GM12878 (cell line): Measurements from ENCODE around the gene POLDIP3.
"Not testable (repeated sequence)": the region's sequence is repeated elsewhere in the genome, so short reads cannot be mapped to it uniquely, and the experiment has no call there.

Source experiments
- EED ChIP-seq: sonication (generic); IDR thresholded peaks from 2 replicates; pipeline ENCODE4 v1.6.1; 2016; ENCODE audit warnings: antibody characterized with exemption, low read depth
- ESRRA ChIP-seq: IDR thresholded peaks from 2 replicates; pipeline ENCODE4 v1.6.1; 2012; ENCODE audit warnings: mild to moderate bottlenecking, low read length, improper control_type of control experiment
- EZH2 ChIP-seq: IDR thresholded peaks from 2 replicates; pipeline ENCODE4 v1.6.1; 2012; ENCODE audit warnings: low read depth, mild to moderate bottlenecking, control low read depth, inconsistent platforms, low read length, borderline replicate concordance; ENCODE audit not compliant: control insufficient read depth
- NKRF ChIP-seq: fragments of 450-650 bp; conservative IDR thresholded peaks from 2 replicates; pipeline ENCODE4 v1.6.1; 2017; ENCODE audit warnings: mild to moderate bottlenecking, moderate library complexity
- NR2F1 ChIP-seq: fragments of 450-650 bp; conservative IDR thresholded peaks from 2 replicates; pipeline ENCODE4 v1.6.1; 2017; ENCODE audit warnings: mild to moderate bottlenecking
- POLR2A ChIP-seq: IDR thresholded peaks from 2 replicates; pipeline ENCODE4 v1.6.1; 2011; ENCODE audit warnings: low read depth, mild to moderate bottlenecking, low read length
- RCOR1 ChIP-seq: conservative IDR thresholded peaks from 2 replicates; pipeline ENCODE4 v1.6.1; 2012; ENCODE audit warnings: low read depth, low read length, improper control_type of control experiment
- SPI1 ChIP-seq: IDR thresholded peaks from 2 replicates; pipeline ENCODE4 v1.6.1; 2011; ENCODE audit warnings: low read depth, mild to moderate bottlenecking, low read length, moderate library complexity, borderline replicate concordance; ENCODE audit not compliant: insufficient read depth
- ZNF207 ChIP-seq: fragments of 450-650 bp; IDR thresholded peaks from 2 replicates; pipeline ENCODE4 v1.6.1; 2014; ENCODE audit warnings: antibody characterized with exemption, mild to moderate bottlenecking, borderline replicate concordance
- TF ChIP-seq, protein P1 (sequence below): IDR thresholded peaks from 2 replicates; pipeline ENCODE4 v1.6.1; 2011; ENCODE audit warnings: low read depth, low read length, improper control_type of control experiment, borderline replicate concordance
- TF ChIP-seq, protein P2 (sequence below), 3 experiments: IDR thresholded peaks in 2 of 3; conservative IDR thresholded peaks in 1 of 3; 2 replicates each; pipeline ENCODE4 v1.5.1; 2011; ENCODE audit warnings: low read depth in 3 of 3, low read length in 3 of 3, mild to moderate bottlenecking in 3 of 3, control low read depth in 2 of 3, moderate library complexity in 2 of 3, inconsistent platforms in 1 of 3, mixed read lengths in 1 of 3; ENCODE audit not compliant: control insufficient read depth in 2 of 3, insufficient read depth in 1 of 3; ENCODE audit errors: extremely low read depth in 1 of 3
- TF ChIP-seq, protein P3 (sequence below): IDR thresholded peaks from 2 replicates; pipeline ENCODE4 v1.6.1; 2012; ENCODE audit warnings: low read depth, low read length, improper control_type of control experiment

DNA sequence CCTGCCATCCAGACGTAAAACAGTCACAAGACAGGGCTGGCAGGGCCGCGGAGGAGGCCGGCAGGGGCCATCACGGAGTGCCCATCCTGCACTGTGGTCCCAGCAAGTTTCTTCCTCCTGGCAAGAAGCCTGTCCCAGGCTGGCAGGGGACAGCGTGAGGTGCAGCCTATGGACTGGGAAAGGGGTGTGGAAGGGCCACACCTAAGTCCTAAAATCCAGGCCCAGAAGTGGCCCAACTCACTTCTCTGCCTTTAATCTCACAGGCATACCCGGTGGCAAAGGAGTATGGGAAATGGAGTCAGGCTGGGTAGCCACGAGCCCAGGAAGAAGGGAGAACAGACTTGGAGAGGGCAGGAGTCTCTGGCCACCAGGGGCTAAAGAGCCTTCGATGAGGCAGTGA, 44.1 kb downstream of the POLDIP3 start:
- not testable (repeated sequence) for TF ChIP-seq ESRRA, EED, SPI1, POLR2A, RCOR1, NR2F1, ZNF207, NKRF, EZH2
- TF ChIP-seq, protein P1, sequence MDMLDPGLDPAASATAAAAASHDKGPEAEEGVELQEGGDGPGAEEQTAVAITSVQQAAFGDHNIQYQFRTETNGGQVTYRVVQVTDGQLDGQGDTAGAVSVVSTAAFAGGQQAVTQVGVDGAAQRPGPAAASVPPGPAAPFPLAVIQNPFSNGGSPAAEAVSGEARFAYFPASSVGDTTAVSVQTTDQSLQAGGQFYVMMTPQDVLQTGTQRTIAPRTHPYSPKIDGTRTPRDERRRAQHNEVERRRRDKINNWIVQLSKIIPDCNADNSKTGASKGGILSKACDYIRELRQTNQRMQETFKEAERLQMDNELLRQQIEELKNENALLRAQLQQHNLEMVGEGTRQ = not testable (repeated sequence)
- TF ChIP-seq, protein P2, sequence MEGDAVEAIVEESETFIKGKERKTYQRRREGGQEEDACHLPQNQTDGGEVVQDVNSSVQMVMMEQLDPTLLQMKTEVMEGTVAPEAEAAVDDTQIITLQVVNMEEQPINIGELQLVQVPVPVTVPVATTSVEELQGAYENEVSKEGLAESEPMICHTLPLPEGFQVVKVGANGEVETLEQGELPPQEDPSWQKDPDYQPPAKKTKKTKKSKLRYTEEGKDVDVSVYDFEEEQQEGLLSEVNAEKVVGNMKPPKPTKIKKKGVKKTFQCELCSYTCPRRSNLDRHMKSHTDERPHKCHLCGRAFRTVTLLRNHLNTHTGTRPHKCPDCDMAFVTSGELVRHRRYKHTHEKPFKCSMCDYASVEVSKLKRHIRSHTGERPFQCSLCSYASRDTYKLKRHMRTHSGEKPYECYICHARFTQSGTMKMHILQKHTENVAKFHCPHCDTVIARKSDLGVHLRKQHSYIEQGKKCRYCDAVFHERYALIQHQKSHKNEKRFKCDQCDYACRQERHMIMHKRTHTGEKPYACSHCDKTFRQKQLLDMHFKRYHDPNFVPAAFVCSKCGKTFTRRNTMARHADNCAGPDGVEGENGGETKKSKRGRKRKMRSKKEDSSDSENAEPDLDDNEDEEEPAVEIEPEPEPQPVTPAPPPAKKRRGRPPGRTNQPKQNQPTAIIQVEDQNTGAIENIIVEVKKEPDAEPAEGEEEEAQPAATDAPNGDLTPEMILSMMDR (IDR thresholded peaks at IDR 0.05 in 2 of 3, conservative IDR thresholded peaks at IDR 0.05 in 1 of 3; ENCODE audit: control insufficient read depth in 2 of 3, extremely low read depth in 1 of 3, insufficient read depth in 1 of 3, low read depth in 3 of 3, low read length in 3 of 3) = not testable (repeated sequence)
- TF ChIP-seq, protein P3, sequence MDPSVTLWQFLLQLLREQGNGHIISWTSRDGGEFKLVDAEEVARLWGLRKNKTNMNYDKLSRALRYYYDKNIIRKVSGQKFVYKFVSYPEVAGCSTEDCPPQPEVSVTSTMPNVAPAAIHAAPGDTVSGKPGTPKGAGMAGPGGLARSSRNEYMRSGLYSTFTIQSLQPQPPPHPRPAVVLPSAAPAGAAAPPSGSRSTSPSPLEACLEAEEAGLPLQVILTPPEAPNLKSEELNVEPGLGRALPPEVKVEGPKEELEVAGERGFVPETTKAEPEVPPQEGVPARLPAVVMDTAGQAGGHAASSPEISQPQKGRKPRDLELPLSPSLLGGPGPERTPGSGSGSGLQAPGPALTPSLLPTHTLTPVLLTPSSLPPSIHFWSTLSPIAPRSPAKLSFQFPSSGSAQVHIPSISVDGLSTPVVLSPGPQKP = not testable (repeated sequence)
